ENCODE data around the gene NHLRC4.

Gene NHLRC4

GRCh38 chr16:565419-566330 is 1.1 kb upstream of the NHLRC4 start:
- in situ Hi-C loops (cut with MboI; ENCODE audit: low sequenced_read_pairs) = no loop called here

DNA sequence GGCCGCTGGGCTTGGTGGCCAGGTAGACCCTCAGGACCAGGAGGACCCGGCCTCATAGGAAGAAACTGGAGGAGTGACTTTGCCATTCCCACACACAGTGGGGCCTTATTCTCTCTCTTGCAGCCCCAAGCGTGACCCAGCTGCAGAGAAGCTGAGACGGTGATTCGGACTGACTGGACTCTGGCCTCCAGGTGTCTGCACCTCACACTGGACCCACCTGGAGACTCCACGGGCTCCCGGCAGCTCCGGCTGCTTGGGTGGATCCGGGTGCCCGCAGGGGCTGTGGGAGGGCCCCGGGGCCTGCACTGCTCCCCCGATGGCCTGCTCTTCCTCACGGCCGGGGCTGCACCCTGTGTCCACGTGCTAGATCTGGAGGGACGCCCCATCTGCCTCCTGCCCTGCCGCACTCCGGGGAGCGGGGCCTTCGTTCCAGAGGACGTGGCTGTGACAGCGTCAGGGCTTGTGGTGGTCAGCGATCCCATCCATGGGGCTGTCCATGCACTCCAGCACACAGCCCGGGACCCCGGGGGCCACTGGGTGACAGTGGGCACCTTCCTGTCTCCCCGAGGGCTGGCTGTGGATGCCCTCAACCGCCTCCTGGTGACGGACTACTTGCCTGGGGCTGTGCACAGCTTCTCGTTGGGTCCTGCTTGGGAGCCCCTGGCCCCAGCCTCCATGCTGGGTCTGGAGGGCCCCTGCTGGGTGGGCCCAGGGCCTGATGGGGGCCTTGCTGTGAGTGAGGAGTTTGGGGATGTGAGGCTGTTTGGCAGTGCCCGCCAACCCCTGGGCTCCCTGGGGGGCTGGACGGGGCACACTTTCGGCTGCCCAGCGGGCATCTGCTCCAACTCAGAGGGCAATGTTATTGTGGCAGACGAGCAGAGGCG is 810 bp downstream of the NHLRC4 start:
- in situ Hi-C loops (cut with MboI; ENCODE audit: low sequenced_read_pairs) = no loop called here

- in situ Hi-C loops (cut with MboI; ENCODE audit: low sequenced_read_pairs) = no loop called here
Measured at GRCh38 chr16:568401-569258, 1.8 kb downstream of the NHLRC4 start.

DNA sequence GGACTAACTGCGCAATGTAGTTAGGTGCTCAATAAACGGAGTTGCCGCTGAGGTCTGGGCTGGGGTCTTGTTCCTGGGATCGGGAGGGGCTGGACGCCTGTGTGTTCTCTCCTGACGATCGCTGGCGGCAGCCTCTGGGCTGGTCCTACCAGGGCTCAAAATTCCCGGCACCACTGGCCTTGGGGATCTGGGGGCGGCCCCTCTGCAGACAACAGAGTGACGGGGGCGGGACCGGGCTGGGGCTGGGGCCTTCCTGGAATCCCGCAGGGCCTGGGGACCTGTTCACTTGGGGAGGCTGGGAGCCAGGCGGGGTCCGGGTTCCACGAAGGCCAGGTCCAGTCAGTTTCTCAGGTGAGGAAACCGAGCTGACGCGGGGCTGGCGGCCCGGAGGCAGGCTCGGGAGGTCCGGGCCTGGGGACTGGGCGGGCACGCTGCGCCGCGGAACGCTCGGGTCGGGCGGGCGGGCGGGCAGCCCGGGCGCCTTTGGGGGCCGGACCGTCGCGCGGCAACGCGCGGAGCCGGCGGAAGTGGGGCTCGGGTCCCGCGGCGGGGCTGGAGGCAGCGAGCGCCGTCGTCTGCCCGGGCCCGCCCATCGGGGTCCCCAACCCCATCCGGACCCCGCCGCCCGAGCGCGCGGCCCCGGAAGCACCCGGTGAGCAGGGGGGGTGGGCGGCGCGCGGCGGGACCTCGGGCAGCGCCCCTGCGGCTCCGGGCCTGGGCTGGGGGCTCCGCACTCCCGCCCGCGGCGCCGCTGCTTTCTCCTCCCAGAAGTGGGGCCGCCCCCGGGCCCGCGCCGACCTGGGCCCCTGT is 2.8 kb downstream of the NHLRC4 start, which contains the start of gene PIGQ:
PIGQ (plus strand) TSS at position 524 of the 810 bp plus-strand sequence. CDS start 4,107 bp downstream, outside the sequence.
- in situ Hi-C loops (cut with MboI; ENCODE audit: low sequenced_read_pairs) = no loop called here

GRCh38 chr16:572865-573650 is 6.3 kb downstream of the NHLRC4 start:
- in situ Hi-C loops (cut with MboI; ENCODE audit: low sequenced_read_pairs) = no loop called here

- in situ Hi-C loops (cut with MboI; ENCODE audit: low sequenced_read_pairs) = no loop called here
Measured at GRCh38 chr16:574021-574760, 7.4 kb downstream of the NHLRC4 start.

- in situ Hi-C loops (cut with MboI; ENCODE audit: low sequenced_read_pairs) = no loop called here
Measured at GRCh38 chr16:575354-576196, 8.8 kb downstream of the NHLRC4 start.

- in situ Hi-C loops (cut with MboI; ENCODE audit: low sequenced_read_pairs) = no loop called here
Measured at GRCh38 chr16:576197-576822, 9.5 kb downstream of the NHLRC4 start.

DNA sequence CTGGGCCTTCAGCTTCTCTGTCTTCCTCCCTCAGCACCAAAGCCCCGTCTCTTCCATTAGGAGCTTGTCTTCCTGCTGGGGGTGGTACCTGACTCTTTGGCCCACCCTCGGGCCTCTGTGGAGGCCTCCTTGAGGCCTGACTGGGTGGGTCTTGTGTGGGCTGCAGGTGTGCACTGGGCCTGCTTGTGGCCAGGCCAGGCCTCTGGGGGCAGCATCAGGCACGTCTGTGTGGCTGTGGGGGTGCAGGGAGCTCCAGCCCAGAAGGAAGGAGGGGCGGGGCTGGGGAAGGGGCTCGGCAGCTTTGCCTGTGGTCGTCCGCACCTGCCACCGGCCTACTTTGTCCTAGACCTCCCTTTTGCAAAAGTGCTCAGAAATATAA is 10.0 kb downstream of the NHLRC4 start:
- in situ Hi-C loops (cut with MboI; ENCODE audit: low sequenced_read_pairs) = no loop called here

GRCh38 chr16:577796-578195 is 11.0 kb downstream of the NHLRC4 start:
- in situ Hi-C loops (cut with MboI; ENCODE audit: low sequenced_read_pairs) = no loop called here

DNA sequence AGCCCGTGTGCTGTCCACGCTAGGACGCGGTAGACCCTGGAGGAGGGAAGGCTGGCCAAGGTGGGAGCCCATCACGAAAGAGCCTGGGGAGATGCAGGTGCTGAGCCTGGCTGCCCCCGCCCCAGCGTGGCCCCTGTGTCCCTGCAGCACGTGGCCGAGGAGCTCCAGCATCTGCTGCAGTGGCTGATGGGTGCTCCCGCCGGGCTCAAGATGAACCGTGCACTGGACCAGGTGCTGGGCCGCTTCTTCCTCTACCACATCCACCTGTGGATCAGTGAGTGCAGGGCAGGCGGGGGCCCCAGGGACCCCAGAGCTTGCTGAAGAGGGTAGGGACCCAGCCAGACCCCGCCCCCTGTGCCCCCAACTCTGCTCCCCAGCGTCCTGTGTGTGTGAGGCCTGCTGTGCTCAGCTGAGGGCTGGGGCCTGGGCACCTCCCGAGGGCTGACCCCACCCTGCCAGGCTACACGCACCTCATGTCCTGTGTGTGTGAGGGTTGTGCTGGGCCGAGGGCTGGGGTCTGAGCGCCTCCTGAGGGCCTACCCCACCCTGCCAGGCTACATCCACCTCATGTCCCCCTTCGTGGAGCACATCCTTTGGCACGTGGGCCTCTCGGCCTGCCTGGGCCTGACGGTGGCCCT is 11.5 kb downstream of the NHLRC4 start:
- in situ Hi-C loops (cut with MboI; ENCODE audit: low sequenced_read_pairs) = no loop called here

DNA sequence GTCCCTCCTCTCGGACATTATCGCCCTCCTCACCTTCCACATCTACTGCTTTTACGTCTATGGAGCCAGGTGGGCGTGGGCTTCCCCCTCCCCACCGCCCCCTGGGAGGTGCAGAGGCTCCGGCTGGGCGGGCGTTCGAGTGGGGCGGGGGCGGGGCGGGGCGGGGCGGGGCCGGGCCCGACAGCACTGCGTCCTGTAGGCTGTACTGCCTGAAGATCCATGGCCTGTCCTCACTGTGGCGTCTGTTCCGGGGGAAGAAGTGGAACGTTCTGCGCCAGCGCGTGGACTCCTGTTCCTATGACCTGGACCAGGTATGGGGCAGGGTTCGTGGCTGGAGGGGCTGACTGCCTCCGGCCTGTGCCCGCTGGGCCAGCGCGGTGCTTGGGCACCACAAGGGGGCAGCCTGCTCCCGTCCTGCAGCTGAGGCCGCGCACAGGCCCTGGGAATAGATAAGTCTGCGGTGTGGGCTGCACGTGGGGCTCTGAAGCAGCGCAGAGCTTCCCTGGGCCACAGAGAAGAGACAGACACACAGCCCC is 12.1 kb downstream of the NHLRC4 start:
- in situ Hi-C loops (cut with MboI; ENCODE audit: low sequenced_read_pairs) = no loop called here

DNA sequence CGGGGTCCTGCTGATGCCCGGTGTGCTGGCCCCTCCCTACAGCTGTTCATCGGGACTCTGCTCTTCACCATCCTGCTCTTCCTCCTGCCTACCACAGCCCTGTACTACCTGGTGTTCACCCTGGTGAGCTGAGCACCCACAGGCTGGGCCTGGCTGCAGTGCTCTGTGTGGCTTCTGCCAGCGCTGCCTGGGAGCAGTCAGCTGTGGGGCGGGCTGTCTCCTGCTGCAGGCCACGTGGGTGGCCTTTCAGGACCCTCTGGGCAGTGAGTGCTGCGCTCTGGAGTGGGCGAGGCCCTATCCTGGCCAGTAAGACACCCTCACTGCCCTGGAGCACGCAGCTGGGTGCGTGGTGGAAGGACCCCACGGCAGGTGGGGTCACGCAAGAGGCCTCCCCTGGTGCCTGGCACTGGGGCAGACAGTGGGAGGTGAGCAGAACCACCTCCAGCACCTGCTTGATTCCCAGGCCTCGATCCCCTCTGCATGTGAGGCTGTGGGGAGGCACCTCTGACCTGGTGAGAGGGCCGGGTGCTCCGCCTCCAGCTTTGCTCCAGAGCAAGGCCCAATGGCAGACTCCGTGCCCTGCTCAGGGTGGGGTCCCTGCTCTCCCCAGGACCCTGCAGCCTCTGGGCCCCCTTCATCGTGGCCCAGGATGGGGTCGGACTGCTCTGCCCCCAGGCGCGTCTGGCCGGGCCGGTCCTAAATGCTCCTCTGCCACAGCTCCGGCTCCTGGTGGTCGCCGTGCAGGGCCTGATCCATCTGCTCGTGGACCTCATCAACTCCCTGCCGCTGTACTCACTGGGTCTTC is 13.5 kb downstream of the NHLRC4 start:
- in situ Hi-C loops (cut with MboI; ENCODE audit: low sequenced_read_pairs) = no loop called here

DNA sequence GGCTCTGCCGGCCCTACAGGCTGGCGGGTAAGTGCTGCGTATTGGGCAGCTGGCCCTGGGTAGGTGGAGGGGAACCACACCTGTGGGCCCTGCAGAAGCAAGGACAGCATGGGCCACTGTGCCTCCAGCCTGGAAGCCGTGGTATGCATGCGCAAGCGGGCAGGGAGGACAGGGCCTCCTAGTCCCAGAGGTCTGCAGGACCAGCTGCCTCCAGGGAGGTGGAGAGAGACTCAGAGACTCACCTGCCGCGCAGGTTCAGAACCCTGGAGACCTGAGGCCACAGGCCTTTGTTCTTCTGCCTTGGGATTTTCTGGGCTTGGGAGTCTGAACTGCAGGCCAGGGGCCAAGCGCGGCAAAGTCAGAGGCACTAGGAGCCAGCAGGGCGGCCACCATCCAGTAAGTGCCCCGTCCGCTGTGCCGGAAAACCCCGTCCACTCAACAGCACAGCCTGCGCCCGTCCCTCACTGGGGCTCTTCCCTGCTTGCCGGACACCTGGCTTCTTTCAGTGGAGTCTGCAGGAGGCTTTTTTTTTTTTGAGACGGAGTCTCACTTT is 14.2 kb downstream of the NHLRC4 start:
- in situ Hi-C loops (cut with MboI; ENCODE audit: low sequenced_read_pairs) = no loop called here

GRCh38 chr16:582218-582613 is 15.4 kb downstream of the NHLRC4 start:
- in situ Hi-C loops (cut with MboI; ENCODE audit: low sequenced_read_pairs) = no loop called here

All from HL-60/S4 (cell line).